HepG2 (cell line): ENCODE data around the gene CEP89. TPM values are rescaled to one million over a fixed set of nuclear protein-coding genes. Genes with fewer than 3 reads are reported as not detected.

Source experiments
- SRY ChIP-seq: sonication (generic); formaldehyde crosslinking; IDR thresholded peaks from 2 replicates; pipeline ENCODE4 v1.8.0; 2022; ENCODE audit warnings: mild to moderate bottlenecking, missing genetic modification reagents
- ZNF605 ChIP-seq: sonication (generic); formaldehyde crosslinking; IDR thresholded peaks from 2 replicates; pipeline ENCODE4 v1.8.0; 2022; ENCODE audit warnings: mild to moderate bottlenecking, missing genetic modification reagents
- polyA plus RNA-seq, 8 experiments: library from polyadenylated mRNA; depleted of rRNA in 3 of 8; stranded (reverse) in 7 of 8; unstranded in 1 of 8; fragments of >200 nt; fragmentation: Illumina TruSeq in 4 of 8; extraction: Trizol in 4 of 8; gene quantifications; 2 replicates each; pipeline versions ENCODE4 v1.2.1 to v1.2.3, GENCODE V29; 2011 to 2016; ENCODE audit warnings: low read depth in 4 of 8, missing spikeins in 1 of 8, mixed read lengths in 1 of 8; ENCODE audit not compliant: insufficient read depth in 1 of 8
- total RNA-seq, 5 experiments: library from RNA; depleted of rRNA; stranded (reverse); fragments of >200 nt; fragmentation: Illumina TruSeq; extraction: Trizol; gene quantifications; 2 replicates each; pipeline ENCODE4 v1.2.3, GENCODE V29; 2016; ENCODE audit warnings: low read depth in 1 of 5
- TF ChIP-seq, protein P1 (sequence below), 2 experiments: sonication (generic) in 1 of 2; formaldehyde crosslinking in 1 of 2; IDR thresholded peaks; 2 replicates each; pipeline versions ENCODE4 v1.4.0 to v1.6.1; 2018 to 2020; ENCODE audit warnings: missing genetic modification reagents in 2 of 2, borderline replicate concordance in 1 of 2, low read depth in 1 of 2, mild to moderate bottlenecking in 1 of 2, missing biosample characterization in 1 of 2
- TF ChIP-seq, protein P2 (sequence below): sonication (generic); formaldehyde crosslinking; IDR thresholded peaks from 2 replicates; pipeline ENCODE4 v1.4.0; 2020; ENCODE audit warnings: missing genetic modification reagents
- TF ChIP-seq, protein P3 (sequence below): IDR thresholded peaks from 2 replicates; pipeline ENCODE4 v1.6.1; 2016; ENCODE audit warnings: mild to moderate bottlenecking
- TF ChIP-seq, protein P4 (sequence below): sonication (generic); formaldehyde crosslinking; IDR thresholded peaks from 2 replicates; pipeline ENCODE4 v1.5.0; 2020; ENCODE audit warnings: mild to moderate bottlenecking, missing genetic modification reagents, moderate library complexity
- TF ChIP-seq, protein P5 (sequence below): sonication (generic); formaldehyde crosslinking; IDR thresholded peaks from 2 replicates; pipeline ENCODE4 v1.8.0; 2022; ENCODE audit warnings: mild to moderate bottlenecking, missing genetic modification reagents, borderline replicate concordance
- TF ChIP-seq, protein P6 (sequence below): sonication (generic); formaldehyde crosslinking; IDR thresholded peaks from 2 replicates; pipeline ENCODE4 v1.5.1; 2020; ENCODE audit warnings: mild to moderate bottlenecking, missing genetic modification reagents, moderate library complexity
- TF ChIP-seq, protein P7 (sequence below): sonication (generic); formaldehyde crosslinking; IDR thresholded peaks from 2 replicates; pipeline ENCODE4 v1.8.0; 2022; ENCODE audit warnings: missing genetic modification reagents, mild to moderate bottlenecking, moderate library complexity, borderline replicate concordance

The CEP89 gene
- total and polyA plus RNA-seq, 2 of the 13 experiments (the other 11 are each of a cell fraction or from before 2014, with no cell fraction given), result 7.2 to 10.9 TPM

DNA sequence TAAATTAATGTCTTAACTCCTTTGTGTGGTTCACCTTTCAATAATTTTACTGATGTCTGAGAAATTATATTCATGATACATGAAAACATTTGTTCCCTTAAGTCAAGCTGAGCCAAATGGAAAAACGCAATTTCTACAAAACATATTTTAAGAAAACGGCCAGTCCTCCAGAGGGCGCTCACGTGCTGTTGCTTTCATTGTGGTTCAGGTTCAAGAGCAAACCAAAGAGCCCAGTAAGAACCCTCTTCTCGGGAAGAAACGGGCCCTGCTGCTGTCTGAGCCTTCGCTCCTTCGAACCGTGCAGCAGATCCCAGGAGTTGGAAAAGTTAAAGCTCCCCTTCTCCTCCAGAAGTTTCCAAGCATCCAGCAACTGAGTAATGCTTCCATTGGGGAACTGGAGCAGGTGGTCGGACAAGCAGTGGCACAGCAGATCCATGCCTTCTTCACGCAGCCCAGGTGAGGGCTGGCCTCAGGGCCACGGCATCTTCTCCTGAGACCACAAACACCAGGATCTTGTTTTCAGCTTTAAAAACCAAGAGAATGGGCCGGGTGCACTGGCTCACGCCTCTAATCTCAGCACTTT is 4.6 kb upstream of the CEP89 start (continued):
- TF ChIP-seq, protein P1, sequence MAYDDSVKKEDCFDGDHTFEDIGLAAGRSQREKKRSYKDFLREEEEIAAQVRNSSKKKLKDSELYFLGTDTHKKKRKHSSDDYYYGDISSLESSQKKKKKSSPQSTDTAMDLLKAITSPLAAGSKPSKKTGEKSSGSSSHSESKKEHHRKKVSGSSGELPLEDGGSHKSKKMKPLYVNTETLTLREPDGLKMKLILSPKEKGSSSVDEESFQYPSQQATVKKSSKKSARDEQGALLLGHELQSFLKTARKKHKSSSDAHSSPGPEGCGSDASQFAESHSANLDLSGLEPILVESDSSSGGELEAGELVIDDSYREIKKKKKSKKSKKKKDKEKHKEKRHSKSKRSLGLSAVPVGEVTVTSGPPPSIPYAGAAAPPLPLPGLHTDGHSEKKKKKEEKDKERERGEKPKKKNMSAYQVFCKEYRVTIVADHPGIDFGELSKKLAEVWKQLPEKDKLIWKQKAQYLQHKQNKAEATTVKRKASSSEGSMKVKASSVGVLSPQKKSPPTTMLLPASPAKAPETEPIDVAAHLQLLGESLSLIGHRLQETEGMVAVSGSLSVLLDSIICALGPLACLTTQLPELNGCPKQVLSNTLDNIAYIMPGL (CRISPR knock-in tag; IDR thresholded peaks at IDR 0.05; ENCODE audit: borderline replicate concordance in 1 of 2, low read depth in 1 of 2), result 0 out of 4 replicates have a peak, but pooled peaks of 1 of the 2 experiments have one; percentile 27
- TF ChIP-seq, protein P2, sequence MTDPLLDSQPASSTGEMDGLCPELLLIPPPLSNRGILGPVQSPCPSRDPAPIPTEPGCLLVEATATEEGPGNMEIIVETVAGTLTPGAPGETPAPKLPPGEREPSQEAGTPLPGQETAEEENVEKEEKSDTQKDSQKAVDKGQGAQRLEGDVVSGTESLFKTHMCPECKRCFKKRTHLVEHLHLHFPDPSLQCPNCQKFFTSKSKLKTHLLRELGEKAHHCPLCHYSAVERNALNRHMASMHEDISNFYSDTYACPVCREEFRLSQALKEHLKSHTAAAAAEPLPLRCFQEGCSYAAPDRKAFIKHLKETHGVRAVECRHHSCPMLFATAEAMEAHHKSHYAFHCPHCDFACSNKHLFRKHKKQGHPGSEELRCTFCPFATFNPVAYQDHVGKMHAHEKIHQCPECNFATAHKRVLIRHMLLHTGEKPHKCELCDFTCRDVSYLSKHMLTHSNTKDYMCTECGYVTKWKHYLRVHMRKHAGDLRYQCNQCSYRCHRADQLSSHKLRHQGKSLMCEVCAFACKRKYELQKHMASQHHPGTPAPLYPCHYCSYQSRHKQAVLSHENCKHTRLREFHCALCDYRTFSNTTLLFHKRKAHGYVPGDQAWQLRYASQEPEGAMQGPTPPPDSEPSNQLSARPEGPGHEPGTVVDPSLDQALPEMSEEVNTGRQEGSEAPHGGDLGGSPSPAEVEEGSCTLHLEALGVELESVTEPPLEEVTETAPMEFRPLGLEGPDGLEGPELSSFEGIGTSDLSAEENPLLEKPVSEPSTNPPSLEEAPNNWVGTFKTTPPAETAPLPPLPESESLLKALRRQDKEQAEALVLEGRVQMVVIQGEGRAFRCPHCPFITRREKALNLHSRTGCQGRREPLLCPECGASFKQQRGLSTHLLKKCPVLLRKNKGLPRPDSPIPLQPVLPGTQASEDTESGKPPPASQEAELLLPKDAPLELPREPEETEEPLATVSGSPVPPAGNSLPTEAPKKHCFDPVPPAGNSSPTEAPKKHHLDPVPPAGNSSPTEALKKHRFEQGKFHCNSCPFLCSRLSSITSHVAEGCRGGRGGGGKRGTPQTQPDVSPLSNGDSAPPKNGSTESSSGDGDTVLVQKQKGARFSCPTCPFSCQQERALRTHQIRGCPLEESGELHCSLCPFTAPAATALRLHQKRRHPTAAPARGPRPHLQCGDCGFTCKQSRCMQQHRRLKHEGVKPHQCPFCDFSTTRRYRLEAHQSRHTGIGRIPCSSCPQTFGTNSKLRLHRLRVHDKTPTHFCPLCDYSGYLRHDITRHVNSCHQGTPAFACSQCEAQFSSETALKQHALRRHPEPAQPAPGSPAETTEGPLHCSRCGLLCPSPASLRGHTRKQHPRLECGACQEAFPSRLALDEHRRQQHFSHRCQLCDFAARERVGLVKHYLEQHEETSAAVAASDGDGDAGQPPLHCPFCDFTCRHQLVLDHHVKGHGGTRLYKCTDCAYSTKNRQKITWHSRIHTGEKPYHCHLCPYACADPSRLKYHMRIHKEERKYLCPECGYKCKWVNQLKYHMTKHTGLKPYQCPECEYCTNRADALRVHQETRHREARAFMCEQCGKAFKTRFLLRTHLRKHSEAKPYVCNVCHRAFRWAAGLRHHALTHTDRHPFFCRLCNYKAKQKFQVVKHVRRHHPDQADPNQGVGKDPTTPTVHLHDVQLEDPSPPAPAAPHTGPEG (CRISPR knock-in tag), result no peak
- TF ChIP-seq, protein P3, sequence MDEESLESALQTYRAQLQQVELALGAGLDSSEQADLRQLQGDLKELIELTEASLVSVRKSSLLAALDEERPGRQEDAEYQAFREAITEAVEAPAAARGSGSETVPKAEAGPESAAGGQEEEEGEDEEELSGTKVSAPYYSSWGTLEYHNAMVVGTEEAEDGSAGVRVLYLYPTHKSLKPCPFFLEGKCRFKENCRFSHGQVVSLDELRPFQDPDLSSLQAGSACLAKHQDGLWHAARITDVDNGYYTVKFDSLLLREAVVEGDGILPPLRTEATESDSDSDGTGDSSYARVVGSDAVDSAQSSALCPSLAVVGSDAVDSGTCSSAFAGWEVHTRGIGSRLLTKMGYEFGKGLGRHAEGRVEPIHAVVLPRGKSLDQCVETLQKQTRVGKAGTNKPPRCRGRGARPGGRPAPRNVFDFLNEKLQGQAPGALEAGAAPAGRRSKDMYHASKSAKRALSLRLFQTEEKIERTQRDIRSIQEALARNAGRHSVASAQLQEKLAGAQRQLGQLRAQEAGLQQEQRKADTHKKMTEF (CRISPR knock-in tag), result no peak
- TF ChIP-seq ZNF605 (CRISPR knock-in tag) (no peak), SRY (CRISPR knock-in tag) (no peak)
- TF ChIP-seq, protein P4, sequence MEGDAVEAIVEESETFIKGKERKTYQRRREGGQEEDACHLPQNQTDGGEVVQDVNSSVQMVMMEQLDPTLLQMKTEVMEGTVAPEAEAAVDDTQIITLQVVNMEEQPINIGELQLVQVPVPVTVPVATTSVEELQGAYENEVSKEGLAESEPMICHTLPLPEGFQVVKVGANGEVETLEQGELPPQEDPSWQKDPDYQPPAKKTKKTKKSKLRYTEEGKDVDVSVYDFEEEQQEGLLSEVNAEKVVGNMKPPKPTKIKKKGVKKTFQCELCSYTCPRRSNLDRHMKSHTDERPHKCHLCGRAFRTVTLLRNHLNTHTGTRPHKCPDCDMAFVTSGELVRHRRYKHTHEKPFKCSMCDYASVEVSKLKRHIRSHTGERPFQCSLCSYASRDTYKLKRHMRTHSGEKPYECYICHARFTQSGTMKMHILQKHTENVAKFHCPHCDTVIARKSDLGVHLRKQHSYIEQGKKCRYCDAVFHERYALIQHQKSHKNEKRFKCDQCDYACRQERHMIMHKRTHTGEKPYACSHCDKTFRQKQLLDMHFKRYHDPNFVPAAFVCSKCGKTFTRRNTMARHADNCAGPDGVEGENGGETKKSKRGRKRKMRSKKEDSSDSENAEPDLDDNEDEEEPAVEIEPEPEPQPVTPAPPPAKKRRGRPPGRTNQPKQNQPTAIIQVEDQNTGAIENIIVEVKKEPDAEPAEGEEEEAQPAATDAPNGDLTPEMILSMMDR (CRISPR knock-in tag), result peak; percentile 83
- TF ChIP-seq, protein P5, sequence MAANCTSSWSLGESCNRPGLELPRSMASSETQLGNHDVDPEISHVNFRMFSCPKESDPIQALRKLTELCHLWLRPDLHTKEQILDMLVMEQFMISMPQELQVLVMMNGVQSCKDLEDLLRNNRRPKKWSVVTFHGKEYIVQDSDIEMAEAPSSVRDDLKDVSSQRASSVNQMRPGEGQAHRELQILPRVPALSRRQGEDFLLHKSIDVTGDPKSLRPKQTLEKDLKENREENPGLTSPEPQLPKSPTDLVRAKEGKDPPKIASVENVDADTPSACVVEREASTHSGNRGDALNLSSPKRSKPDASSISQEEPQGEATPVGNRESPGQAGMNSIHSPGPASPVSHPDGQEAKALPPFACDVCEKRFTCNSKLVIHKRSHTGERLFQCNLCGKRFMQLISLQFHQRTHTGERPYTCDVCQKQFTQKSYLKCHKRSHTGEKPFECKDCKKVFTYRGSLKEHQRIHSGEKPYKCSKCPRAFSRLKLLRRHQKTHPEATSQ (CRISPR knock-in tag), result no peak
- TF ChIP-seq, protein P6, sequence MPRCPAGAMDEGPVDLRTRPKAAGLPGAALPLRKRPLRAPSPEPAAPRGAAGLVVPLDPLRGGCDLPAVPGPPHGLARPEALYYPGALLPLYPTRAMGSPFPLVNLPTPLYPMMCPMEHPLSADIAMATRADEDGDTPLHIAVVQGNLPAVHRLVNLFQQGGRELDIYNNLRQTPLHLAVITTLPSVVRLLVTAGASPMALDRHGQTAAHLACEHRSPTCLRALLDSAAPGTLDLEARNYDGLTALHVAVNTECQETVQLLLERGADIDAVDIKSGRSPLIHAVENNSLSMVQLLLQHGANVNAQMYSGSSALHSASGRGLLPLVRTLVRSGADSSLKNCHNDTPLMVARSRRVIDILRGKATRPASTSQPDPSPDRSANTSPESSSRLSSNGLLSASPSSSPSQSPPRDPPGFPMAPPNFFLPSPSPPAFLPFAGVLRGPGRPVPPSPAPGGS (CRISPR knock-in tag), result no peak
- TF ChIP-seq, protein P7, sequence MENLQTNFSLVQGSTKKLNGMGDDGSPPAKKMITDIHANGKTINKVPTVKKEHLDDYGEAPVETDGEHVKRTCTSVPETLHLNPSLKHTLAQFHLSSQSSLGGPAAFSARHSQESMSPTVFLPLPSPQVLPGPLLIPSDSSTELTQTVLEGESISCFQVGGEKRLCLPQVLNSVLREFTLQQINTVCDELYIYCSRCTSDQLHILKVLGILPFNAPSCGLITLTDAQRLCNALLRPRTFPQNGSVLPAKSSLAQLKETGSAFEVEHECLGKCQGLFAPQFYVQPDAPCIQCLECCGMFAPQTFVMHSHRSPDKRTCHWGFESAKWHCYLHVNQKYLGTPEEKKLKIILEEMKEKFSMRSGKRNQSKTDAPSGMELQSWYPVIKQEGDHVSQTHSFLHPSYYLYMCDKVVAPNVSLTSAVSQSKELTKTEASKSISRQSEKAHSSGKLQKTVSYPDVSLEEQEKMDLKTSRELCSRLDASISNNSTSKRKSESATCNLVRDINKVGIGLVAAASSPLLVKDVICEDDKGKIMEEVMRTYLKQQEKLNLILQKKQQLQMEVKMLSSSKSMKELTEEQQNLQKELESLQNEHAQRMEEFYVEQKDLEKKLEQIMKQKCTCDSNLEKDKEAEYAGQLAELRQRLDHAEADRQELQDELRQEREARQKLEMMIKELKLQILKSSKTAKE (CRISPR knock-in tag), result no peak
